Pancreas (tissue), 10 donors: Measurements from ENCODE around the gene CDKN2A. TPM values are rescaled to one million over a fixed set of nuclear protein-coding genes. Genes with fewer than 3 reads are reported as not detected.

Experiments used
- ATAC-seq, 4 donors: fragments of 200-7000 bp; cut with Tn5 transposase; one replicate each; pipeline versions ENCODE4 v1.8.0 to v1.9.1; 2020; ENCODE audit warnings: mild to moderate bottlenecking in 4 of 4, moderate library complexity in 4 of 4
- DNase-seq, 6 donors: peaks; one replicate each; pipeline ENCODE4 v3.0.0-alpha.2; 2020
- FAIRE-seq: peaks from 2 replicates; lab custom pipeline; 2012; peaks lifted over from hg19 to GRCh38; lab: Jason Lieb, UNC
- H3K27ac ChIP-seq, 4 donors: fragments of 200-600 bp; sonication (generic); 1 replicate in 3 of 4; 2 replicates in 1 of 4; pipeline versions ENCODE4 v1.5.0 to v1.8.0; 2020
- H3K27me3 ChIP-seq, 4 donors: fragments of 200-600 bp; one replicate each; pipeline ENCODE4 v1.8.0; 2021
- H3K36me3 ChIP-seq, 3 donors: fragments of 200-600 bp; sonication (generic) in 1 of 3; one replicate each; pipeline versions ENCODE4 v1.5.0 to v1.8.0; 2020 to 2021
- H3K4me1 ChIP-seq, 3 donors: fragments of 200-600 bp; one replicate each; pipeline ENCODE4 v1.8.0; 2021
- H3K4me3 ChIP-seq, 4 donors: fragments of 200-600 bp; sonication (generic) in 2 of 4; one replicate each; pipeline versions ENCODE4 v1.5.0 to v1.8.0; 2020 to 2021
- H3K9me3 ChIP-seq, 4 donors: fragments of 200-600 bp; one replicate each; pipeline ENCODE4 v1.8.0; 2021
- CTCF ChIP-seq, 4 donors: fragments of 200-600 bp; sonication (generic) in 3 of 4; IDR thresholded peaks; one replicate each; pipeline versions ENCODE4 v1.5.0 to v1.8.0; 2021; ENCODE audit warnings: antibody characterized with exemption in 4 of 4
- WGBS, 2 donors: extraction: QIAGEN DNeasy Blood & Tissue Kit; methylation state at CpG; one replicate each; pipeline ENCODE4 v1.1.7; 2013; 5-methylcytosine and 5-hydroxymethylcytosine counted together
- intact Hi-C, 3 donors: fragments of 100-400 bp; cut with DNase I; formaldehyde crosslinking; loops; one replicate each; pipeline versions ENCODE4 v1.11.1 to v1.14.2; 2022
- polyA plus RNA-seq, 2 donors: library from polyadenylated mRNA; stranded (reverse); fragments of 200-250 nt; gene quantifications; one replicate each; pipeline ENCODE4 v1.2.3, GENCODE V29; 2013
- total RNA-seq, 6 donors: library from RNA; stranded (reverse); fragmentation: NEBNext Ultra II Directional in 4 of 6; extraction: Animal tissue kit (Norgen Biotek cat#: 25700) in 4 of 6; gene quantifications; one replicate each; pipeline versions ENCODE4 v1.2.1 to v1.2.4, GENCODE V29; 2021 to 2023
- donor health status: healthy with polysubstance abuse.
- donor health status: DM: no; HTN: no; CAD: no; lungs with moderate emphysema.
- donor health status: DM: no; HTN: no; CAD: no.
- donor health status: control.
- donor health status: control.
- donor health status: Bipolar disorder and iron deficiency.
- donor health status: DM: yes; HTN: yes; CAD: no.
- donor health status: DM: no; HTN: no; CAD: no.
- donor health status: DM: no; HTN: no; CAD: no.
- donor health status: DM: yes; HTN: yes; CAD: no.

CDKN2A gene
- total and polyA plus RNA-seq, 8 donors, result 0.31 to 5.7 (median 2.2) TPM

GRCh38 chr9:22039258-22039657 lies 45.1 kb upstream of the CDKN2A start:
- DNase-seq (no peak), ATAC-seq (no peak), FAIRE-seq (no peak)
- H3K27ac ChIP-seq, result no peak overlapping the region
- H3K27me3 ChIP-seq, result no peaks in the 10 kb centered on the region
- no peak overlapping the region for H3K4me3 ChIP-seq
- intact Hi-C loops, result loop anchor here in 2 of 3 donors (10.0 kb wide), 1 partner anchor 224 kb away; no protein-coding TSS in a partner anchor
- H3K9me3 ChIP-seq, result no peaks in the 10 kb centered on the region
- WGBS, 2 donors, result 46 to 57% methylated on average over 3 of the region's 3 CpGs
- H3K4me1 ChIP-seq, result peaks cover 14 to 19% (median 17%) of the 10 kb centered on the region in 3 donors
- no peaks in the 10 kb centered on the region for H3K36me3 ChIP-seq
- TF ChIP-seq CTCF (IDR thresholded peaks at IDR 0.05), result no peak

- H3K27me3 ChIP-seq, result no peaks in the 10 kb centered on the region
- no peaks in the 10 kb centered on the region for H3K9me3 ChIP-seq
- no peak overlapping the region for H3K27ac ChIP-seq
- intact Hi-C loops, result loop anchor here in 2 of 3 donors (10.0 kb wide), 1 partner anchor 223 kb away; no protein-coding TSS in a partner anchor
- ATAC-seq (peak; percentile 25 to 59 (median 50)), FAIRE-seq (peak; percentile 95), DNase-seq (no peak)
- H3K36me3 ChIP-seq, result no peaks in the 10 kb centered on the region
- peak in 3 of 4 donors; percentile 29 to 39 (median 38) for TF ChIP-seq CTCF (IDR thresholded peaks at IDR 0.05)
- WGBS, 2 donors, result 5 to 10% methylated on average over 2 of the region's 2 CpGs
- peaks cover 14 to 19% (median 17%) of the 10 kb centered on the region in 3 donors for H3K4me1 ChIP-seq
- no peak overlapping the region for H3K4me3 ChIP-seq
Observed at GRCh38 chr9:22037954-22038690, 43.9 kb upstream of the CDKN2A start.

GRCh38 chr9:22036866-22037626 lies 42.9 kb upstream of the CDKN2A start:
- ATAC-seq, result no peak
- no peak for DNase-seq
- no peak for FAIRE-seq
- no peak for TF ChIP-seq CTCF (IDR thresholded peaks at IDR 0.05)
- Histone ChIP-seq H3K4me1 (peaks cover 11 to 16% (median 13%) of the 10 kb centered on the region in 3 donors), H3K9me3 (no peaks in the 10 kb centered on the region), H3K27ac (no peak overlapping the region), H3K36me3 (no peaks in the 10 kb centered on the region), H3K4me3 (no peak overlapping the region), H3K27me3 (no peaks in the 10 kb centered on the region)
- 73 to 76% methylated on average over 4 of the region's 4 CpGs for WGBS, 2 donors
- intact Hi-C loops, result loop anchor here in 2 of 3 donors (10.0 kb wide), 1 partner anchor 222 kb away; no protein-coding TSS in a partner anchor

- TF ChIP-seq CTCF (IDR thresholded peaks at IDR 0.05), result no peak
- no peaks in the 10 kb centered on the region for H3K27me3 ChIP-seq
- DNase-seq (no peak), FAIRE-seq (no peak), ATAC-seq (no peak)
- no peak overlapping the region for H3K27ac ChIP-seq
- H3K9me3 ChIP-seq, result no peaks in the 10 kb centered on the region
- H3K4me1 ChIP-seq, result peaks cover 2 to 8% (median 6%) of the 10 kb centered on the region in 3 donors
- 81 to 88% methylated on average over 2 of the region's 2 CpGs for WGBS, 2 donors
- no peaks in the 10 kb centered on the region for H3K36me3 ChIP-seq
- intact Hi-C loops, result loop anchor here in 2 of 3 donors (10.0 kb wide), 1 partner anchor 221 kb away; no protein-coding TSS in a partner anchor
- no peak overlapping the region for H3K4me3 ChIP-seq
Observed at GRCh38 chr9:22035591-22036011, 41.4 kb upstream of the CDKN2A start.
